EH (cell line): ENCODE measurements around the gene SYCE1L.
"Not testable (repeated sequence)": the region's sequence is repeated elsewhere in the genome, so short reads cannot be mapped to it uniquely, and the experiment has no call there.

Source experiments
- DNase-seq: peaks from one replicate; pipeline ENCODE4 v3.0.0-alpha.2; 2015; ENCODE audit warnings: low read depth

The SYCE1L gene

GRCh38 chr16:77199211-77199610 lies at the start of gene SYCE1L:
SYCE1L (plus strand) TSS chr16:77199408; CDS start chr16:77199452, 44 bp downstream.
- no peak for DNase-seq

GRCh38 chr16:77157346-77158058 lies 41.7 kb upstream of the SYCE1L start:
- DNase-seq = no peak

- DNase-seq = no peak
Observed at GRCh38 chr16:77158293-77158692, 40.9 kb upstream of the SYCE1L start.

GRCh38 chr16:77165006-77165405 lies 34.2 kb upstream of the SYCE1L start:
- DNase-seq = no peak

- not testable (repeated sequence) for DNase-seq
Observed at GRCh38 chr16:77165536-77166236, 33.5 kb upstream of the SYCE1L start.

GRCh38 chr16:77166726-77167125 lies 32.5 kb upstream of the SYCE1L start:
- no peak for DNase-seq

GRCh38 chr16:77168901-77169300 lies 30.3 kb upstream of the SYCE1L start:
- no peak for DNase-seq

GRCh38 chr16:77169650-77170236 lies 29.5 kb upstream of the SYCE1L start:
- peak; percentile 25 for DNase-seq

GRCh38 chr16:77170805-77171204 lies 28.4 kb upstream of the SYCE1L start:
- no peak for DNase-seq

- DNase-seq = peak; percentile 61
Observed at GRCh38 chr16:77171745-77172635, 27.2 kb upstream of the SYCE1L start.

GRCh38 chr16:77172951-77173350 lies 26.3 kb upstream of the SYCE1L start:
- DNase-seq = no peak

- no peak for DNase-seq
Observed at GRCh38 chr16:77183137-77183536, 16.1 kb upstream of the SYCE1L start.

GRCh38 chr16:77186298-77186697 lies 12.9 kb upstream of the SYCE1L start:
- not testable (repeated sequence) for DNase-seq

GRCh38 chr16:77190190-77190477 lies 9.1 kb upstream of the SYCE1L start:
- no peak for DNase-seq

GRCh38 chr16:77190478-77191258 lies 8.5 kb upstream of the SYCE1L start, which contains the start of gene MON1B:
MON1B (plus strand) TSS chr16:77191190; CDS start chr16:77191486, 296 bp downstream.
- DNase-seq = peak; percentile 99

- DNase-seq = peak; percentile 29
Observed at GRCh38 chr16:77191259-77191969, 7.8 kb upstream of the SYCE1L start.

GRCh38 chr16:77193377-77193776 lies 5.8 kb upstream of the SYCE1L start:
- DNase-seq = no peak

GRCh38 chr16:77194295-77195231 lies 4.6 kb upstream of the SYCE1L start:
- no peak for DNase-seq

GRCh38 chr16:77195411-77195810 lies 3.8 kb upstream of the SYCE1L start:
- DNase-seq = no peak

- no peak for DNase-seq
Observed at GRCh38 chr16:77197747-77198146, 1.5 kb upstream of the SYCE1L start.
